ENCODE data around the gene MTHFR.

Gene MTHFR

DNA sequence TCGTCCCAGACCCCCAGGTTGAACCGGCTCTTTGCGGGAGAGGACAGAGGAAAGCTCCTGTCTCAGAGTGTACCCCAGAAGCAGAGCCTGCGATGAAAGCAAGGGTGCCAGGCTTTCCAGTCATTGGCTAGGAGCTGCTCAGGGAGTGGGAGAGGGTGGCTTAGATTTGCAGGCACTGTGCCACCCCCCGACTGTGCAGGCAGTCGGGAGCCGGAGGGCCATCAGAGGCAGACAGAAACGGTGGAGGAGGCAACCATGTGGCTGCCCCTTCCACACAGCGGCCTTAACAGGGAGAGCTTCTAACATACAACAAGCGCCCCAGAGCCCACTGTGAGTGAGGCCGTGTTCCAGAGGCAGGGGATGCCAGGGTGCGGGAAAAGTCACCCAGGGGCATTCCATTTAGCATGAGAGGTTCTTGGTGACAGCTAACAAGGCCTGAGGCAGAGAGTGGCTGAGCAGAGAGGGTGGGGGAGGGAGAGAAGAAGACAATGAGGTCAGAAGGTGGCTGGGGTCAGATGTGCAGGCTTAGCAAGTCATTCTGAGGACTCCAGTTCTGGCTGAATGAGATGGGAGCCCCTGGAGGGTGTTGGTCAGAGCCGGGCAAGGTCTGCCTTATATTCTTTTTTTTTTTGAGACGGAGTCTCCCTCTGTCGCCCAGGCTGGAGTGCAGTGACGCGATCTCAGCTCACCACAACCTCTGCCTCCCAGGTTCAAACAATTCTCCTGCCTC, 53.2 kb downstream of the MTHFR start:
- no peak for DNase-seq

DNA sequence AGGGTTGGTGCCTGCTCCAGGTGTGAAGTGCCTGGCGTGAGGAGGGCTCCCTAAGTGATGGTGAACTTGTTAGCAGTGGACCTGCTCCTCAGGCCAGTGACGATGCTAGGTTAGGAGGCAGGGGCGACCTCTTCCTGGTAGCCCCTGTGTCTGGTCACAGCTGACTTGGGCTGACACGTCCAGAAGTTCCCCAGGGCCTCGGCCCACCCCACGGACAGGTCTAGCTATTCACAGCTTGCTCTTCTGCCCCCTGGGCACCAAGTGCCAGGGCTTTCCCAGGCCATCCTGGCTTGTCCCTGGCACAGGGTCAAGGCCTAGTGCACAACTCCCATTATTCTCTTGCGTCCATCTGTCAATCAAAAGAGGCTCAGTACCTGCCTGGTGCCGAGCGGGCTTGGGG, 54.7 kb downstream of the MTHFR start:
- no peak for DNase-seq

DNA sequence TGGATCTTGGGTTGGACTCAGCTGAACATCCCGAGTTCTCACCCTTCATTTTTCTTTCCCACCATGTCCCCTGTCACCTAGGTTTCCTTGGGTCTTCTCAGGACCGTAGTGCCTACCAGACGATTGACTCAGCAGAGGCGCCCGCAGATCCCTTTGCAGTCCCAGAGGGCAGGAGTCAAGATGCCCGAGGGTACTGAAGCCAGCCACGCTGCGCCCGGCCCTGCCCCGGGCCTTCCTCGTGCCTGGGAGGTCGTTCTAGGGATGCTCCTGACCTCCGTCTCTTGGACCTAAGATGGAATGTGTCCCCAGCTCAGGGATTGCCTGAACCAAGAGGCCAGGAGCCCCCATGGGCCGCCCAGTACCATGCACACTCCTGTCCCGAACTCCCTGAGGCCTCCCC, 55.8 kb downstream of the MTHFR start:
- DNase-seq: no peak

DNA sequence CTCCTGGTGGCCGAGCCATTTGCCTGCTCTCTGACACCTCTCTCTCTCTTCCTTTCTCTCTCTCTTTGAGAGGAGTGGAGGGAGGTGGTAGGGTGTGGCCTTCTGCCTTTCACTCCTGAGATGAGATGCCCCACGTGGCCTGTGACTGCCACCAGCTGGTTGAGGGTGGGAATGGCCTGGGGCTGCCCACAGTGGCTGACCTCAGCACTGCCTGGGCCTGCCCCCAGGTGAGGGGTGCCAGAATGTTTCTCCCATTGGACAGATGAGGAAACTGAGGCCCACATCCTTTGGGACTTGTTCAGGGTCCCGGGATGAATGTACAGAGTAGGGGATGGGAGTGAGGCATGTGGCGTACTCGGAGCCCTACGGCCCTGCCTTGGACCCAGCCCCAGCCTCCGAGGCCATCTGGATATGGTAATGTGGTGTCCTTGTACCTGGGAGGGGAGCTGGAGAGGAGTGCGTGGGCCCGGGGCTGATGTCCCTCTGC, 56.5 kb downstream of the MTHFR start:
- DNase-seq: peak in 1 of 2 experiments; percentile 4

DNA sequence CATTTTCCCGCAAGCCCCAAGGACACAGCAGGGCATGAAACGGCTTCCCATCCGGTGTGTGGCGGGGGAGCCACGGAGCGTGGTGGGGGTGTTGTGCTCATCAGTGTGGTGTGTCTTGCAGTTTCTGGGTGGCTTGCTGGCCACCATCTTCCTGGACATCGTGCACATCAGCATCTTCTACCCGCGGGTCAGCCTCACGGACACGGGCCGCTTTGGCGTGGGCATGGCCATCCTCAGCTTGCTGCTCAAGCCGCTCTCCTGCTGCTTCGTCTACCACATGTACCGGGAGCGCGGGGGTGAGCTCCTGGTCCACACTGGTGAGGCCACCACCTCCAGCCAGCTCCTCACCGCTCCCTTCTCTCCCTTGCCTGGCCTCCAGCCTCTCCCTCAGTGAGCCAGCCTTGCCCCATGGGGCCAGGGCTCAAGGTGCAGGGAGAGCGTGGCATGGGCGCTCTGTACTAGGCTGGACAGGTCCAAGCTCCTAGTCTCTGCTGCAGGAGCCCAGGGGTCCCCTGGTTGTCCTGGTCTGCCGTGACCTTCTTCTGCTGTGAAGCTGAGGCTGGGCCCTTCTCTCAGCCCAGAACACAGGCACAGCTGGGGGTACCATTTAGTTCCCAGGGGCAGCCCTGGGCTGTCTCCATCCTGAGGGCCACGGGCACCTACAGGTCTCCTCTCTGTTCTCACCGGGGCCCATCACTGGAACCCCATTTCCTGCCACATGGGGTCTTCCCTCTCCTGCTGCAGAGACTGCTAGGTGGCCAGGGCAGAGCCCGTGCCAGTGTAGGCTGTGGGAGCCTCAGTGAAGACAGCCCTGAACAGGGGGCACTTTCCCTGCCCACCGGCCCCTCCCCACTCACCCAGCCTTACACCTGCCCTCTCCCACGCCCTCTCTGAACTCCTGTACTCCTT, 57.2 kb downstream of the MTHFR start:
- DNase-seq: no peak

DNA sequence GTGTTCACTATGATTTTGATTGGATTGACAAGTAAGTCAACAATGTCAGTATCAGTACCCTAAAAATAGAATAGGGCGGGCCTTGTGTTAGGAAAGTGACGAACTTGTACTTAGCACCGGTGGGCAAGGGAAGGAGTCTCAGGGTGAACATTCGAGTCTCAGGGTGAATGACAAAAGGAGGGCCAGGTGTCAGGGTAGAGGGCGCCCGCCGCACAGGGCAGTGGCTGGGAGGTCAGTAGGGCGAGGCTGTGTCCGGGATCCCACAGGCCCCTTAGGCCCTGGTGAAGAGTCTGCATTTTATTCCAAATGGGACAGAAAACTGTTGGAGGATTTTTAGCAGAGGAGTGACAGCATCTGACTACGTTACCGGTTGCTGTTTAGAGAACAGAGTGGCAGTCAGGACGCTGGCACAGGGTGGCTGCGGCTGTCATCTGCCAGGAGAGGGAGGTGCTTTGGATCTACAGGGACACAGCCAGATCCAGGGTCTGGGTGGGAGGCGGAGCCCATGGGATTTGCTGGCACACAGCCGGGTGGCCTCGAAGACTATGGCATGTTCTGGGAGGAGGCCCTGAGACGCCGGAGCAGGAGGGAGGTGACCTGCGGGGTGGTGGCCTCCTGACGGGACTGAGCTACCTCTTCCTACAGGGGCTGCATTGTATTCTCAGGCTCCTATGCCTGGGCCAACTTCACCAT, 58.8 kb downstream of the MTHFR start:
- no peak for DNase-seq

DNA sequence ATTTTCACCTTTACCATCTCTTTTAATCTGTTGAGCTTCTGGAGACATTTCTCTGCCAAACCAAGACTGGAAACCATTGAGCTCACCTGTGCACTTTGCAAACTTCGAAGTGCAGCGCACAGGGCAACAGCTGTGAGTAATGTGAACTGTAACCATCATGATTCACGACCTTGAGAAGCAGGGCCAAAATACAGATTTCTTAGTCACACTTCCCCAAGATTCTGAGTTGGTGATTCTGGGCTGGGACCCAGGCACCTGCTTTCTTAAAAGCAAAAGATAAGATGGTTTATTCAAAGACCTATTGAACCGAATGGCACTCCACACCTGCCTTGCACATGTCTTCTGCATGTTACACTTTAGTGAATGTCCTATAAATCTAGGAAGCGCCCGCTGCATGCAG, 59.7 kb downstream of the MTHFR start:
- DNase-seq: no peak

DNA sequence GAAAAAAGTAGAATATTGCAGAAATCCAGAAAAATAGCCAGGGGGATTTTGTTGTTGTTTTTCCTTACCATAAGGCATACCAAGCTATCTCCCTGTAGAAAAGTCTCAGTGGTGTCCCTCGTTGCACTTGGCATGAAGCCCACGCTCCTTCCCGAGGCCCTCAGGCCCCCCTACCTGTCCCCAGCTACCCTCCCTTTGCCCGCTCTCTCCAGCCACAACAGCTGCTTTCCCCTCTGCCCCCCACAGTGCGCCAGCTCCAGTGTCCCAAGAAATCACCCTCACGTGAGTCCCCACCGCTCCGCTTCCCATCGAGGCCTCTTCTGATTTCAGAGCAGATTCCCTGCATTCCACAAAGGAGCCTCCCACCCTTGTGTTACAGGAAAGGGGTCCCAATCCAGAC, 61.5 kb downstream of the MTHFR start:
- DNase-seq: no peak

DNA sequence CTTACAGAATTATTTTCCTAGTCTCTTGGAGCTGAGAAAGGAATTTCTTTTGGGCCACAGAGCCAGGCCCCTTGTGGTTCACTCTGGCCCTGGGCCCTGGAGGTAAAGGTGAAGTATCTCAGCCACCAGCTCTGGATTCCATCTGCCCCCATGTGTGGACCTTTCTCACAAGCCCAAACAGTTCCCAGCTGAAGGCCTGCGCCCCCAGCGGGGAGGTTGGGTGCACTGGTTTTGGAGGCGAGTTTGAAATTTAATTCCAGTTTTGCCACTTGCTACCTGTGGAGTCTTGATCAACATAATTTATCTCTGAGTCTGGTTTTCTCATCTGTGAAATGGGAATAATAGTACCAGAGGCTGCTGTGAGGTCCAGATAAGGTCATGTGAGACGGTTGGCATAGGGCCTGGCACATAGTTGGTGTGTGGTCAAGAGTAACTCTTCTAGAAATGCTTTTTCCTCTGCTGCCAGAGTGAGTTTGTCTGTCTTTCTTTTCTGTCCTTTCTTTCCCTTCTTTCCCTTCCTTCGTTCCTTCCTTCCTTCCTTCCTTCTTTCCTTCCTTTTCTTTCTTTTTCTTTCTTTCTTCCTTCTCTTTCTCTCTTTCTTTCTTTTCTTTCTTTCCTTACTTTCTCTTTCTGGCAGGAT, 63.7 kb downstream of the MTHFR start:
- no peak for DNase-seq

DNA sequence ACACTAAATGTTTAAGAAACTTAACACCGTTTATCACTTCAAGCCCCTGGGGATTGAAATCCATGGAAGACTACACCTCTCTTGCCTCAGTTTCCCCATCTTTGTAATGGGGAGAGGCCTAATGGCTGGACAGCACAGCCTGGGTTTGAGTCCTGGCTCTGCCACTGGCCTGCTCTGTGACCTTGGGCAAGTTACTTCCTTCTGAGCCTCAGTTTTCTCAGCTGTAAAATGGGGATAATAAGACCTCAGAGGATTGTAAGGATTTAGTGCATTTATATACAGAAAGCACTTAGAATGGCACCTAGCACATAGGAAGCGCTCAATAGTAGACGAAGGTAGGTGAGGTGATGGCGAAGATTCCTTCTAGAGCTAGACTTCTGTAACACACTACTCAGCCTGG, 64.3 kb downstream of the MTHFR start:
- DNase-seq: no peak

DNA sequence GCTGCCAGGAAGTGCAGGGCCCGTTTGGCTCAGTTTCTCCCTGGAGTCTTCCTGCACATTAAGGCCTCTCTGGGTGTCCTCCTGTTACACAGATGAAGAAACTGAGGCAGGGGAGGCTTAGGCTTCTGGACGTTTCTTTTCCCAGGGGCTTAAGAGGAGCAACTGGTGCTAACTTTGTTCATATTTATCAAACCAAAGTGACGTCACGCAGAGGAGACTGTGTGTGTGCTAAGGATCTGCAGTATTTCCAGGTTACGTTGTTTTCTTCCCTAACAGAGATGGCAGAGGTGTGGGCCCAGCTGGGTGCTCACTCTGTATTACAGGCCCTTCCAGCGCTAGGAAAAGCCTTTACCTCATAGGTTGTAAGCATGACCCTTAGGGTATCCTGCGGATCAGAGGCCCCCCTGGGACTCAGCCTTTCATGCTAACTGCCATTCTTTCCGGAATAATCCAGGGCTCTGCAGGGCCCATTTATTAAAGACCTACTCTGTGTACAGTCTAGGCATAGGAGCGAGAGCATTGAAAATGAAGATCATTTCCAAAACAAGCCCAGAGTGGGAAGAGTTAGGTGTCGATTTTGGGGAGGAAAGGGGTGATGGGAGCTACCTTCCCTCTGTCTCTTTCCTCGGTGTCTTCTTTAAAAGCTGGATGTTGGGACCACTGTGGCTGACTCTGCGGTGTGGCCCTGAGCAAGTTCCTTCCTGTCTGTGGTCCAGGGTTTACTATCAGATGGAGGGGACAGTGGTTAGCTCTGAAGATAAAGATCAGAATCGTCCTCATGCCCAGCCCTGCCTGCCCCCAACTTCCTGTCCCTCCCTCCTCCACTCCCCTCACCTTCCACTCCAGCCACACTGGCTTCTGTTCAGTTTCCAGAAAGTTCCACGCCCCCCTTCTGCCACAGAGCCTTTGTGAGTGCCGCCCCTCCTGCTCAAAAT, 65.2 kb downstream of the MTHFR start:
- DNase-seq: no peak

DNA sequence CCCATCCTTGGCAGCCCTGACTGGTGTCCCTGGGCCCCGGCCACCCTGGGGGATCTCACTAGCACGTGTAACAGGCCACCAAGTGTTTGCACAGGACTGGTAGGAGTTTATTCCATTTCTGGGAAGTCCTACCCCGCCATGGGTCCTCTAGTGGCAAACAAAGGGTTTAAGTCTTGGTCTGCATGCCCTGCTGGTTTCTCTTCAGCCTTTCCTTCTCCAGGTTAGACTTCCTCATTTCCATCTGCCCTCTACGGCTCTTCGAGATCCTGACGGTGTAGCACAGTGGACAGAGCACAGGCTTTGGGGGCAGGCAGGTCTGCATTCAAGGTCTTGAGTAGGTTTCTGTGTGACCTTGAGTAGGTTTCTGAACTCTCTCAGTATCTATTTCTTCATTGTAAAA, 67.0 kb downstream of the MTHFR start:
- no peak for DNase-seq

DNA sequence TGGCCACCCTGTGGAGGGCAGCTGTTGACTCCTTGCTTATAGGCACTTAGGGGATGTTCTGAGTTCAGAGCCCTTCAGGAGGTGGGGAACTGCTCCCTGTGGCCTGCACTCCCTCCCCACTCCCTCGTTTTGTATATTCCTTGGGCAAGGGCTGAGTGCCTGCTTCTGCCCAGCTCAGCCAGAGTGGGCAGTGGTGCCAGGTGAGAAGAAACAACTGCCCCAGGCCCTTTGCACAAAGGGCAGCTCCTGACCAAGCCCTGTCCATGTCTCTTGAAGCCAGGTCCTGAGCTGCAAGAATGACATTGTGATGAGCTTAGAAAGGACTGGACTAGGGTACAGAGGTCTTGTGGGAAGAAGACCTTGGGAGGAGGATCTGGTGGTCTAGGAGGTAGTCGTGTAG, 67.7 kb downstream of the MTHFR start:
- DNase-seq: no peak

DNA sequence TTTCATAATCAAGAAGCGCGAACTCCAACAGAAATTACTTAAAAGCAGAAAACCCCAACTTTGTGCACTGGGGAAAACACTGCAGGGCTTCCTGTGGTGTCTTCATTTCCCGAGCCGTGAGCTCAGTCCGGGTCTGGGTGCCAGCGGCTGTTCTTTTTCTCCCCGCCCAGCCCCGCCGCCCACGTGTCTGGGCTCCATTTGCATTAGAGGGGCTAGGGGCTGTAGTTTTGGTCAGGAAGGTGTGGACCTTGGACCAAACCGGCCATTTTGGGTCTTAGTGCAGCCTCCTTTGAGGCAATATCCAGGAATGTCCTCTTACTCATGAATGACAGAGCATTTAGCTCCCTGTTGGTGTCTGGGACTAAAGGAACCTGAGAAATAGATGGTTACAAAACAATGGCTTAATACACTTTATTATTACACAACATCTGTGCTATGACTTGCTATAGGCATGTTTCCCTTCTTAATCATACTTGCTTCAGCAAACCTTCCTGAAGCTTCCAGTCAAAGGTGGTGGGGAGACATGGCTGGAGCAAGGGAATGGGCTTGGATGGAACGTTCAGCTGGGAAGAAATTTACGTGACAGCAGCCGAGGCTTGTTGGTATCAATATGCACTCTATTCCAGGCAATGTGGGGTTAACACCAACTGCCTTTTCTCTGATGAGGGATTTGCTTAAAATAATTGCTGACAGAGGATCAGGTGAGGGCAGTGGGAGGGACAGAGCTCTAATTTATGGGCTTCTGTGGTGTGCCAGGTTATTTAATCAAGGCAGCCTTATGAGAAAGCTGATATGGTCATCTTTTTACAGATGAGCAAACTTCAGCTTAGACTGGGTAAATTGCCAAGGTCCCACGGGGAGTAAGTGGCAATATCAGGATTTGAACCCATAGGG, 68.8 kb downstream of the MTHFR start:
- DNase-seq: peak in 1 of 2 experiments; percentile 49

DNA sequence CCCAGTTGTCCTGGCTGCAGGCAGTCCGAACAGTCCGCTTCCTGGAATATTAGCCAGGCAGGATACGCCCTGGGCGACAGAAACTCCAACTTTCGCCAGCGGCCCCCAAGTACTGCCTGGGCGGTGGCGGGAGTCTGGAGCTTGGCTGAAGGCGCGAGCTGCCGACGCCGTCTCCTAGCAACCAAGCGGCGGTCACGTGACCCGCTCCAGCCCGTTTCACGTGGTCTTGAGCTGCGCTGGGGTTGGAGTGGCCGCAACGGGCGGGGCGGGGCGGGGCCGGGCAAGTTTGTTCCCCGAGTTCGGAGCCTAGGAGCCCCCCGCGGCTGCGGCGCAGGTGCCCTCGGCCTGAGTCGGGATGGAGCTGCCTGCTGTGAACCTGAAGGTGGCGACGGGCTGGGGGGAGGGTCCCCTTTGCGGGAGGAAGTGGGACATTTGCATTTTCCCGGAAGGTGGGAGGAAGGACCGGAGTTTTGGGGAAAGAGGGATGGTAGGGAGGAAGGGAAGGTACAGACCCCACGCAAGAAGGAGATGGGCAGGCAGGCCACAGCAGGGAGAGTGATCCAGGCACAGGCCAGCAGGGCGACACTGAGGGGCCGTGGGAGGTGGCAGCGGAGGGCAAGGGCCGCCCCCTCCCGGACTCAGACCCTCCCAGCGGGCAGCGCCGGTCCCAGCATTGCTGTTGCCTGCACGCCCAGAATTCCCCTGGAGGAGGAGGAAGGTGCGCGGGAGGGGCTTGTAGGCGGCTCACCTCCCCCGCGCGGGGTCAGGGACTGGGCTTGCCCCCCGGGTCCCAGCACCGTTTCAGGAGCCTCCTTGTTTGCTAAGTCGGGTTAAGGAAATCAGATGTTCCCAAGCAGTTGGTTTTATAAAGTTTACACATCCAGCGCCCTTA, 69.7 kb downstream of the MTHFR start, which contains the start of gene AGTRAP:
Gene AGTRAP (plus strand): TSS at position 283 of the 892 bp plus-strand sequence. CDS start 73 bp downstream, at position 356.
- peak; percentile 78 to 91 for DNase-seq

Measured in NCI-H2081 (cell line).